Suprapubic skin (tissue), 3 donors: Measurements from ENCODE around the gene CLSTN2.

Experiments used
- POLR2A ChIP-seq, 2 donors: fragments of 450-650 bp; IDR thresholded peaks; one replicate each; pipeline ENCODE4 v1.6.1; 2017; ENCODE audit warnings: antibody characterized with exemption in 2 of 2, mild to moderate bottlenecking in 2 of 2, moderate library complexity in 2 of 2
- TF ChIP-seq, protein P1 (sequence below), 2 donors: fragments of 200-600 bp in 1 of 2; fragments of 450-650 bp in 1 of 2; sonication (generic) in 1 of 2; IDR thresholded peaks; one replicate each; pipeline ENCODE4 v1.5.1; 2016 to 2019; ENCODE audit warnings: antibody characterized with exemption in 2 of 2, mild to moderate bottlenecking in 1 of 2, moderate library complexity in 1 of 2

- TF ChIP-seq, protein P1, sequence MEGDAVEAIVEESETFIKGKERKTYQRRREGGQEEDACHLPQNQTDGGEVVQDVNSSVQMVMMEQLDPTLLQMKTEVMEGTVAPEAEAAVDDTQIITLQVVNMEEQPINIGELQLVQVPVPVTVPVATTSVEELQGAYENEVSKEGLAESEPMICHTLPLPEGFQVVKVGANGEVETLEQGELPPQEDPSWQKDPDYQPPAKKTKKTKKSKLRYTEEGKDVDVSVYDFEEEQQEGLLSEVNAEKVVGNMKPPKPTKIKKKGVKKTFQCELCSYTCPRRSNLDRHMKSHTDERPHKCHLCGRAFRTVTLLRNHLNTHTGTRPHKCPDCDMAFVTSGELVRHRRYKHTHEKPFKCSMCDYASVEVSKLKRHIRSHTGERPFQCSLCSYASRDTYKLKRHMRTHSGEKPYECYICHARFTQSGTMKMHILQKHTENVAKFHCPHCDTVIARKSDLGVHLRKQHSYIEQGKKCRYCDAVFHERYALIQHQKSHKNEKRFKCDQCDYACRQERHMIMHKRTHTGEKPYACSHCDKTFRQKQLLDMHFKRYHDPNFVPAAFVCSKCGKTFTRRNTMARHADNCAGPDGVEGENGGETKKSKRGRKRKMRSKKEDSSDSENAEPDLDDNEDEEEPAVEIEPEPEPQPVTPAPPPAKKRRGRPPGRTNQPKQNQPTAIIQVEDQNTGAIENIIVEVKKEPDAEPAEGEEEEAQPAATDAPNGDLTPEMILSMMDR (IDR thresholded peaks at IDR 0.05) = no peak
- TF ChIP-seq POLR2A (IDR thresholded peaks at IDR 0.05) = no peak
Observed at GRCh38 chr3:140408252-140408651, 473.3 kb downstream of the CLSTN2 start.
